ENCODE results near the gene GLI3. TPM values are rescaled to one million over a fixed set of nuclear protein-coding genes. Genes with fewer than 3 reads are reported as not detected.

Gene GLI3
- total and polyA plus RNA-seq, 2 of the 8 experiments (the other 6 are each of a cell fraction or from before 2014, with no cell fraction given): 8.0 to 31.1 TPM

- TF ChIP-seq E2F6 (IDR thresholded peaks at IDR 0.05) (peak; percentile 41; the same call in 1 of the 2 replicates), EZH2 (IDR thresholded peaks at IDR 0.05; ENCODE audit: low read depth, low read length, severe bottlenecking) (no peak), USF2 (IDR thresholded peaks at IDR 0.05; ENCODE audit: low read length) (no peak), CTBP2 (IDR thresholded peaks at IDR 0.05; ENCODE audit: borderline replicate concordance, insufficient read depth, insufficient read length, low read length) (no peak), CHD2 (IDR thresholded peaks at IDR 0.05; ENCODE audit: low read length) (no peak), CBX5 (IDR thresholded peaks at IDR 0.05; ENCODE audit: low read depth, low read length) (no peak), TAF7 (optimal IDR thresholded peaks at IDR 0.05; ENCODE audit: borderline replicate concordance, low read depth, low read length) (no peak), BRCA1 (IDR thresholded peaks at IDR 0.05; ENCODE audit: low read depth, low read length) (no peak), POLR2A (IDR thresholded peaks at IDR 0.05; ENCODE audit: control extremely low read depth in 1 of 2, low read depth in 2 of 2, low read length in 2 of 2) (no peak), TCF12 (IDR thresholded peaks at IDR 0.05; ENCODE audit: low read depth, low read length) (0 out of 2 replicates have a peak, but pooled peaks have one; percentile 52), CTCF (IDR thresholded peaks at IDR 0.05; ENCODE audit: control extremely low read depth in 1 of 3, insufficient read depth in 1 of 3, low read depth in 1 of 3, low read length in 3 of 3) (no peak), HDAC2 (IDR thresholded peaks at IDR 0.05; ENCODE audit: borderline replicate concordance in 1 of 2, low read depth in 2 of 2, low read length in 2 of 2) (no peak), KDM1A (IDR thresholded peaks at IDR 0.05; ENCODE audit: borderline replicate concordance, low read length) (no peak)
Measured at GRCh38 chr7:41955893-41956675, 280.9 kb downstream of the GLI3 start (continued).
